ENCODE results near the gene ARHGAP28. TPM values are rescaled to one million over a fixed set of nuclear protein-coding genes. Genes with fewer than 3 reads are reported as not detected.

The ARHGAP28 gene
- under 1 TPM; 0.57 to 0.69 TPM for polyA plus RNA-seq

GRCh38 chr18:6729247-6730091, at the start of gene ARHGAP28:
ARHGAP28 (plus strand) TSS chr18:6729716; CDS start chr18:6729822, 106 bp downstream.
- Histone ChIP-seq H3K4me1 (ENCODE audit: control insufficient read depth in 2 of 2, insufficient read depth in 2 of 2, low read length in 1 of 2) (no peaks in the 10 kb centered on the region), H3K27ac (ENCODE audit: low read depth in 2 of 2, low read length in 1 of 2) (peak within 1 kb of the TSS; percentile 75 to 83), H3K27me3 (ENCODE audit: control insufficient read depth in 1 of 2, insufficient read depth in 2 of 2, low read length in 2 of 2) (no peaks in the 10 kb centered on the region), H3K4me3 (ENCODE audit: low read depth in 1 of 2, low read length in 2 of 2) (peak within 1 kb of the TSS; percentile 62 to 72), H3K36me3 (ENCODE audit: control insufficient read depth in 2 of 2, insufficient read depth in 2 of 2, low read length in 1 of 2) (no peaks in the 10 kb centered on the region), H3K9me3 (ENCODE audit: control insufficient read depth in 2 of 2, insufficient read depth in 1 of 2, low read depth in 1 of 2, low read length in 1 of 2) (no peaks in the 10 kb centered on the region)
- WGBS, 2 donors = 1 to 2% methylated on average over 74 to 96 of the region's 96 CpGs

- no peak overlapping the region for H3K27ac ChIP-seq (ENCODE audit: low read depth in 2 of 2, low read length in 1 of 2)
- H3K9me3 ChIP-seq (ENCODE audit: control insufficient read depth in 2 of 2, insufficient read depth in 1 of 2, low read depth in 1 of 2, low read length in 1 of 2) = no peaks in the 10 kb centered on the region
- no peaks in the 10 kb centered on the region for H3K27me3 ChIP-seq (ENCODE audit: control insufficient read depth in 1 of 2, insufficient read depth in 2 of 2, low read length in 2 of 2)
- no peaks in the 10 kb centered on the region for H3K36me3 ChIP-seq (ENCODE audit: control insufficient read depth in 2 of 2, insufficient read depth in 2 of 2, low read length in 1 of 2)
- WGBS, 2 donors = 33 to 52% methylated on average over 1 of the region's 1 CpG
- no peaks in the 10 kb centered on the region for H3K4me1 ChIP-seq (ENCODE audit: control insufficient read depth in 2 of 2, insufficient read depth in 2 of 2, low read length in 1 of 2)
- no peak overlapping the region for H3K4me3 ChIP-seq (ENCODE audit: low read depth in 1 of 2, low read length in 2 of 2)
Observed at GRCh38 chr18:6681331-6681875, 48.1 kb upstream of the ARHGAP28 start.

GRCh38 chr18:6682437-6683111, 46.9 kb upstream of the ARHGAP28 start:
- Histone ChIP-seq H3K9me3 (ENCODE audit: control insufficient read depth in 2 of 2, insufficient read depth in 1 of 2, low read depth in 1 of 2, low read length in 1 of 2) (no peaks in the 10 kb centered on the region), H3K27me3 (ENCODE audit: control insufficient read depth in 1 of 2, insufficient read depth in 2 of 2, low read length in 2 of 2) (no peaks in the 10 kb centered on the region), H3K36me3 (ENCODE audit: control insufficient read depth in 2 of 2, insufficient read depth in 2 of 2, low read length in 1 of 2) (no peaks in the 10 kb centered on the region), H3K4me3 (ENCODE audit: low read depth in 1 of 2, low read length in 2 of 2) (no peak overlapping the region), H3K27ac (ENCODE audit: low read depth in 2 of 2, low read length in 1 of 2) (no peak overlapping the region), H3K4me1 (ENCODE audit: control insufficient read depth in 2 of 2, insufficient read depth in 2 of 2, low read length in 1 of 2) (no peaks in the 10 kb centered on the region)
- 38 to 50% methylated on average over 14 of the region's 14 CpGs for WGBS, 2 donors

- H3K27me3 ChIP-seq (ENCODE audit: control insufficient read depth in 1 of 2, insufficient read depth in 2 of 2, low read length in 2 of 2) = no peaks in the 10 kb centered on the region
- no peak overlapping the region for H3K4me3 ChIP-seq (ENCODE audit: low read depth in 1 of 2, low read length in 2 of 2)
- H3K4me1 ChIP-seq (ENCODE audit: control insufficient read depth in 2 of 2, insufficient read depth in 2 of 2, low read length in 1 of 2) = no peaks in the 10 kb centered on the region
- H3K9me3 ChIP-seq (ENCODE audit: control insufficient read depth in 2 of 2, insufficient read depth in 1 of 2, low read depth in 1 of 2, low read length in 1 of 2) = no peaks in the 10 kb centered on the region
- no peak overlapping the region for H3K27ac ChIP-seq (ENCODE audit: low read depth in 2 of 2, low read length in 1 of 2)
- no peaks in the 10 kb centered on the region for H3K36me3 ChIP-seq (ENCODE audit: control insufficient read depth in 2 of 2, insufficient read depth in 2 of 2, low read length in 1 of 2)
- 75 to 80% methylated on average over 25 of the region's 25 CpGs for WGBS, 2 donors
Observed at GRCh38 chr18:6683112-6683876, 46.2 kb upstream of the ARHGAP28 start.

- Histone ChIP-seq H3K36me3 (ENCODE audit: control insufficient read depth in 2 of 2, insufficient read depth in 2 of 2, low read length in 1 of 2) (no peaks in the 10 kb centered on the region), H3K27ac (ENCODE audit: low read depth in 2 of 2, low read length in 1 of 2) (no peak overlapping the region), H3K27me3 (ENCODE audit: control insufficient read depth in 1 of 2, insufficient read depth in 2 of 2, low read length in 2 of 2) (no peaks in the 10 kb centered on the region), H3K4me1 (ENCODE audit: control insufficient read depth in 2 of 2, insufficient read depth in 2 of 2, low read length in 1 of 2) (no peaks in the 10 kb centered on the region), H3K4me3 (ENCODE audit: low read depth in 1 of 2, low read length in 2 of 2) (no peak overlapping the region), H3K9me3 (ENCODE audit: control insufficient read depth in 2 of 2, insufficient read depth in 1 of 2, low read depth in 1 of 2, low read length in 1 of 2) (no peaks in the 10 kb centered on the region)
Observed at GRCh38 chr18:6687676-6688075, 41.8 kb upstream of the ARHGAP28 start.

- H3K36me3 ChIP-seq (ENCODE audit: control insufficient read depth in 2 of 2, insufficient read depth in 2 of 2, low read length in 1 of 2) = no peaks in the 10 kb centered on the region
- no peak overlapping the region for H3K27ac ChIP-seq (ENCODE audit: low read depth in 2 of 2, low read length in 1 of 2)
- no peaks in the 10 kb centered on the region for H3K4me1 ChIP-seq (ENCODE audit: control insufficient read depth in 2 of 2, insufficient read depth in 2 of 2, low read length in 1 of 2)
- H3K27me3 ChIP-seq (ENCODE audit: control insufficient read depth in 1 of 2, insufficient read depth in 2 of 2, low read length in 2 of 2) = no peaks in the 10 kb centered on the region
- WGBS, 2 donors = 80 to 83% methylated on average over 1 of the region's 1 CpG
- no peaks in the 10 kb centered on the region for H3K9me3 ChIP-seq (ENCODE audit: control insufficient read depth in 2 of 2, insufficient read depth in 1 of 2, low read depth in 1 of 2, low read length in 1 of 2)
- no peak overlapping the region for H3K4me3 ChIP-seq (ENCODE audit: low read depth in 1 of 2, low read length in 2 of 2)
Observed at GRCh38 chr18:6708890-6709289, 20.6 kb upstream of the ARHGAP28 start.

GRCh38 chr18:6711467-6711866, 18.0 kb upstream of the ARHGAP28 start:
- WGBS, 2 donors = 52 to 87% methylated on average over 1 of the region's 1 CpG

GRCh38 chr18:6712401-6712800, 17.1 kb upstream of the ARHGAP28 start:
- H3K9me3 ChIP-seq (ENCODE audit: control insufficient read depth in 2 of 2, insufficient read depth in 1 of 2, low read depth in 1 of 2, low read length in 1 of 2) = no peaks in the 10 kb centered on the region
- no peak overlapping the region for H3K4me3 ChIP-seq (ENCODE audit: low read depth in 1 of 2, low read length in 2 of 2)
- no peaks in the 10 kb centered on the region for H3K27me3 ChIP-seq (ENCODE audit: control insufficient read depth in 1 of 2, insufficient read depth in 2 of 2, low read length in 2 of 2)
- H3K27ac ChIP-seq (ENCODE audit: low read depth in 2 of 2, low read length in 1 of 2) = no peak overlapping the region
- WGBS, 2 donors = 68 to 86% methylated on average over 1 of the region's 1 CpG
- no peaks in the 10 kb centered on the region for H3K36me3 ChIP-seq (ENCODE audit: control insufficient read depth in 2 of 2, insufficient read depth in 2 of 2, low read length in 1 of 2)
- no peaks in the 10 kb centered on the region for H3K4me1 ChIP-seq (ENCODE audit: control insufficient read depth in 2 of 2, insufficient read depth in 2 of 2, low read length in 1 of 2)

More at GRCh38 chr18:6711467-6711866, 18.0 kb upstream of the ARHGAP28 start:
- no peaks in the 10 kb centered on the region for H3K4me1 ChIP-seq (ENCODE audit: control insufficient read depth in 2 of 2, insufficient read depth in 2 of 2, low read length in 1 of 2)
- no peak overlapping the region for H3K27ac ChIP-seq (ENCODE audit: low read depth in 2 of 2, low read length in 1 of 2)
- H3K27me3 ChIP-seq (ENCODE audit: control insufficient read depth in 1 of 2, insufficient read depth in 2 of 2, low read length in 2 of 2) = no peaks in the 10 kb centered on the region
- H3K4me3 ChIP-seq (ENCODE audit: low read depth in 1 of 2, low read length in 2 of 2) = no peak overlapping the region
- no peaks in the 10 kb centered on the region for H3K36me3 ChIP-seq (ENCODE audit: control insufficient read depth in 2 of 2, insufficient read depth in 2 of 2, low read length in 1 of 2)
- H3K9me3 ChIP-seq (ENCODE audit: control insufficient read depth in 2 of 2, insufficient read depth in 1 of 2, low read depth in 1 of 2, low read length in 1 of 2) = no peaks in the 10 kb centered on the region

- Histone ChIP-seq H3K4me3 (ENCODE audit: low read depth in 1 of 2, low read length in 2 of 2) (no peak overlapping the region), H3K27me3 (ENCODE audit: control insufficient read depth in 1 of 2, insufficient read depth in 2 of 2, low read length in 2 of 2) (no peaks in the 10 kb centered on the region), H3K4me1 (ENCODE audit: control insufficient read depth in 2 of 2, insufficient read depth in 2 of 2, low read length in 1 of 2) (no peaks in the 10 kb centered on the region), H3K9me3 (ENCODE audit: control insufficient read depth in 2 of 2, insufficient read depth in 1 of 2, low read depth in 1 of 2, low read length in 1 of 2) (no peaks in the 10 kb centered on the region), H3K36me3 (ENCODE audit: control insufficient read depth in 2 of 2, insufficient read depth in 2 of 2, low read length in 1 of 2) (no peaks in the 10 kb centered on the region), H3K27ac (ENCODE audit: low read depth in 2 of 2, low read length in 1 of 2) (no peak overlapping the region)
- 70 to 75% methylated on average over 2 of the region's 2 CpGs for WGBS, 2 donors
Observed at GRCh38 chr18:6714010-6714409, 15.5 kb upstream of the ARHGAP28 start.

Data from esophagus (tissue), 2 donors.